HFFc6 (cell line): Measurements from ENCODE around the gene CDH13. TPM values are rescaled to one million over a fixed set of nuclear protein-coding genes. Genes with fewer than 3 reads are reported as not detected.

ENCODE experiments used
- DNase-seq: peaks from one replicate; pipeline ENCODE4 v3.0.0-alpha.2; 2018
- H3K27ac Mint-ChIP-seq: 2 replicates; pipeline ENCODE4 v1.8.0; 2020; ENCODE audit warnings: mild to moderate bottlenecking, mixed read lengths
- H3K27me3 Mint-ChIP-seq: 2 replicates; pipeline ENCODE4 v1.8.0; 2021; ENCODE audit warnings: mild to moderate bottlenecking, moderate library complexity, mixed read lengths; ENCODE audit not compliant: insufficient read depth
- H3K36me3 Mint-ChIP-seq: 2 replicates; pipeline ENCODE4 v1.8.0; 2021; ENCODE audit warnings: low read depth, mixed read lengths
- H3K4me1 Mint-ChIP-seq: 2 replicates; pipeline ENCODE4 v1.8.0; 2020; ENCODE audit warnings: low read depth, mixed read lengths
- H3K4me3 Mint-ChIP-seq: 2 replicates; pipeline ENCODE4 v1.8.0; 2020; ENCODE audit warnings: mild to moderate bottlenecking, moderate library complexity, mixed read lengths
- H3K9me3 Mint-ChIP-seq: 2 replicates; pipeline ENCODE4 v1.8.0; 2020; ENCODE audit warnings: mild to moderate bottlenecking, mixed read lengths
- total RNA-seq, 6 experiments: library from RNA; stranded (reverse); fragmentation: NEBNext Ultra II Directional; extraction: Animal tissue kit (Norgen Biotek cat#: 25700); gene quantifications; 2 replicates in 1 of 6; 3 replicates in 5 of 6; pipeline ENCODE4 v1.2.3, GENCODE V29; 2021
- TF ChIP-seq, protein P1 (sequence below): fragments of 200-600 bp; sonication (generic); IDR thresholded peaks from 2 replicates; pipeline ENCODE4 v1.5.0; 2021; ENCODE audit warnings: antibody characterized with exemption, mild to moderate bottlenecking

Gene CDH13
- total RNA-seq, 6 experiments from 2014 or later: 3.6 to 14.7 (median 4.7) TPM

DNA sequence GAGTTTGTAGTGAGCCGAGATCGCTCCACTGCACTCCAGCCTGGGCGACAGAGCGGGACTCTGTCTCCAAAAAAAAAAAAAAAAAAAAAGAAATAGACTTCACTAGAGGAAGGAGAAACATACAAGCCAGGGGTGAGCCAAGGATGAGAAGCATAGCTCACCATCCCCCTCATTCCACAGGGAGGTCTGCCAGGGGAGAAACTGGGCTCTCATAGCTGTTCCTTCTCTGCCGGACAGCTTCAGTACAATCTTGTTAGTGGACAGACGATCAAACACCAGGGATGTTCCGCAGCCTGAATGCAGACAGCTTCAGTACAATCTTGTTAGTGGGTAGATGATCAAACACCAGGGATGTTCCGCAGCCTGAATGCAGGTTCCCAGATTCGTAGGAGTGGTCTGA lies 509.6 kb downstream of the CDH13 start:
- peaks cover 11% of the 10 kb centered on the region for H3K27me3 Mint-ChIP-seq

DNA sequence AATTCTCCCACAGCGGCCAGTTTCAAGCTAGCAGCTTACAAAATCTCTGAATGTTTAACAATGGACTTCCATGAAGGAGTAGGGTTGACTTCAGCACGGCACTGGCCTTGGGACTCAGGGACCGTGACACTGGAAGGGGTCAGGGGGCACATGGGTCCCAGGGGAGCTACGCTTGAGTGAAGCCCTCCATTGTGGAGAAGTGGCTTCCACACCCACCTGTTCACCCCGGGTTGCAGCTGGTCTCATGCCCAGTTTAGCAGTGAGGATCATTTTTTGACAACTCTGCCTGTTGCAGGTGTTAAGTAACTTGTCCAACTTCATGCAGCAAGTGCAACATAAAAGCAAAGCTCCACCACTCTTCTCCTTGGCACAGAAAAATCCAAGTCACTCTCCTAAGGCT lies 510.2 kb downstream of the CDH13 start:
- TF ChIP-seq, protein P1, sequence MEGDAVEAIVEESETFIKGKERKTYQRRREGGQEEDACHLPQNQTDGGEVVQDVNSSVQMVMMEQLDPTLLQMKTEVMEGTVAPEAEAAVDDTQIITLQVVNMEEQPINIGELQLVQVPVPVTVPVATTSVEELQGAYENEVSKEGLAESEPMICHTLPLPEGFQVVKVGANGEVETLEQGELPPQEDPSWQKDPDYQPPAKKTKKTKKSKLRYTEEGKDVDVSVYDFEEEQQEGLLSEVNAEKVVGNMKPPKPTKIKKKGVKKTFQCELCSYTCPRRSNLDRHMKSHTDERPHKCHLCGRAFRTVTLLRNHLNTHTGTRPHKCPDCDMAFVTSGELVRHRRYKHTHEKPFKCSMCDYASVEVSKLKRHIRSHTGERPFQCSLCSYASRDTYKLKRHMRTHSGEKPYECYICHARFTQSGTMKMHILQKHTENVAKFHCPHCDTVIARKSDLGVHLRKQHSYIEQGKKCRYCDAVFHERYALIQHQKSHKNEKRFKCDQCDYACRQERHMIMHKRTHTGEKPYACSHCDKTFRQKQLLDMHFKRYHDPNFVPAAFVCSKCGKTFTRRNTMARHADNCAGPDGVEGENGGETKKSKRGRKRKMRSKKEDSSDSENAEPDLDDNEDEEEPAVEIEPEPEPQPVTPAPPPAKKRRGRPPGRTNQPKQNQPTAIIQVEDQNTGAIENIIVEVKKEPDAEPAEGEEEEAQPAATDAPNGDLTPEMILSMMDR: no peak
- H3K27ac Mint-ChIP-seq: peak overlapping the region; percentile 45; the same call in 1 of the 2 replicates
- peaks cover 17% of the 10 kb centered on the region for H3K4me1 Mint-ChIP-seq
- peaks cover 11% of the 10 kb centered on the region for H3K27me3 Mint-ChIP-seq
- H3K4me3 Mint-ChIP-seq: peak overlapping the region; percentile 86
- no peaks in the 10 kb centered on the region for H3K36me3 Mint-ChIP-seq
- H3K9me3 Mint-ChIP-seq: no peaks in the 10 kb centered on the region; the same call in 1 of the 2 replicates
- no peak for DNase-seq

More for the DNA sequence above, 509.6 kb downstream of the CDH13 start:
- no peaks in the 10 kb centered on the region; the same call in 1 of the 2 replicates for H3K9me3 Mint-ChIP-seq
- no peaks in the 10 kb centered on the region for H3K36me3 Mint-ChIP-seq
- no peak overlapping the region for H3K27ac Mint-ChIP-seq
- DNase-seq: no peak
- TF ChIP-seq, protein P1: no peak
- peaks cover 17% of the 10 kb centered on the region for H3K4me1 Mint-ChIP-seq
- H3K4me3 Mint-ChIP-seq: no peak overlapping the region

DNA sequence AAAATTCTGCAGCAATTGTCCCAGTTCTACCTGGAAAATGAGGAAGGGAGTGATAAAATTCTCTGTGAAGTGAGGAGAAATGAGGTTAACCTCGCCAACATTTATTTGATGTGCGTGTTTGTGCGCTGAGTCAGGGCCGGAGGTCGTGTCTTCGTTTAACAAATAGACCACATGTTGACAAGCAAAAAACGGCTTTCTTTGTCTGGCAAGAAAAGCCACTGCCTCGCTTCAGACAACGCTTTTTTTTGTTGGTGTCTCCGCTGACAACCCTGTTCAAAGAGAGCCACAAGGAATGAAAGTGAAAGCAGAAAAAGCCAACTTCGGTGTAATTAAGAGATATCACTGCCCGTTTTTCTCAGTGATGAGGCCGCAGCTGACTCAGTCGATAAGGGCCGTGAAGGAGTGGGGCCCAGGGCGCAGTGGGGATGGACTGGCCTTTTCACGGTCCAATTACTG lies 510.6 kb downstream of the CDH13 start:
- Mint-ChIP-seq H3K9me3 (no peaks in the 10 kb centered on the region; the same call in 1 of the 2 replicates), H3K27me3 (peaks cover 11% of the 10 kb centered on the region), H3K36me3 (no peaks in the 10 kb centered on the region), H3K4me1 (peaks cover 17% of the 10 kb centered on the region), H3K4me3 (peak overlapping the region; percentile 86), H3K27ac (peak overlapping the region; percentile 45; the same call in 1 of the 2 replicates)
- TF ChIP-seq, protein P1: no peak
- DNase-seq: peak; percentile 46

DNA sequence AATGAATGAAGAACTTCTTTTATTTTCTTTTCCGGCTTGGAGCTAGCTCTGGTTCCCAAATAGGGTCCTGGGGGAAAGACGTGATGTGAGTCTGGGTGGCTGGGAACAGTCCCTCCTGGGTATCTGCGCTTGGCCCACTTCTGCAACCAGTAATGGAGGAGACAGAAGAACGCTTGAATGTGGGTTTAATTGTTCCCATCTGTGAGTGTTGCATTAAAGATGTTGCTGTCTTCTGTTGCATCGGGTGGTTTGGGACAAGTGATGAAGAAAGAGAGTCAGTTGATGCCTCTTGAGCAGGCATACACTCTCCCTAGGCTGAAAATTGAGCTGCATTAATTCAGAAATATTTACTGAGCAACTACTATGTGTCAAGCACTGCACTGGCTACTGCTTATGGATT lies 511.1 kb downstream of the CDH13 start:
- H3K36me3 Mint-ChIP-seq: no peaks in the 10 kb centered on the region
- no peaks in the 10 kb centered on the region; the same call in 1 of the 2 replicates for H3K9me3 Mint-ChIP-seq
- H3K4me3 Mint-ChIP-seq: peak overlapping the region; percentile 86
- peak overlapping the region; percentile 45; the same call in 1 of the 2 replicates for H3K27ac Mint-ChIP-seq
- TF ChIP-seq, protein P1: no peak
- peaks cover 17% of the 10 kb centered on the region for H3K4me1 Mint-ChIP-seq
- DNase-seq: no peak
- peaks cover 11% of the 10 kb centered on the region for H3K27me3 Mint-ChIP-seq

DNA sequence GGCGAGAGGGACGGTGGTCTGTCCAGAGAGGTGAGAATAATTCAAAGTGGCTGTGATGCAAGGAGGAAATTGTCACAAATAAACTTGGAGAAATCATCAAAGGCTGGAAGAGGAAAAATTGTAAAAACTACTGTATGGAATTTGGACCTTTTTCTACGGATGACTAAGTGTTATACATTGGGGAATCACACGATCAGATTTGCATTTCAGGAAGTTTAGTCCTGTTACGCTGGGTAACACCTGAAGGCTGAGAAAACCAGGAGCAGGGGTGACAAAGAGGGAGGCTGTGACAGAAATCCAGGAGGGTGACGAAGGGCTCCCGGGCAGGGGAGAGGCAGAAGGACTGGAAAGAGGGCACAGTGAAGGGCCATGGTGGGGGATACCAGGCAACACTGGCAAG lies 511.7 kb downstream of the CDH13 start:
- TF ChIP-seq, protein P1: no peak
- H3K36me3 Mint-ChIP-seq: no peaks in the 10 kb centered on the region; the same call in 1 of the 2 replicates
- no peak for DNase-seq
- H3K4me3 Mint-ChIP-seq: peak overlapping the region; percentile 86; the same call in 1 of the 2 replicates
- no peak overlapping the region for H3K27ac Mint-ChIP-seq
- peaks cover 17% of the 10 kb centered on the region for H3K4me1 Mint-ChIP-seq
- H3K9me3 Mint-ChIP-seq: peaks cover under 1% of the 10 kb centered on the region
- H3K27me3 Mint-ChIP-seq: peaks cover 11% of the 10 kb centered on the region
